ENCODE data around the gene CCDC148.

DNA sequence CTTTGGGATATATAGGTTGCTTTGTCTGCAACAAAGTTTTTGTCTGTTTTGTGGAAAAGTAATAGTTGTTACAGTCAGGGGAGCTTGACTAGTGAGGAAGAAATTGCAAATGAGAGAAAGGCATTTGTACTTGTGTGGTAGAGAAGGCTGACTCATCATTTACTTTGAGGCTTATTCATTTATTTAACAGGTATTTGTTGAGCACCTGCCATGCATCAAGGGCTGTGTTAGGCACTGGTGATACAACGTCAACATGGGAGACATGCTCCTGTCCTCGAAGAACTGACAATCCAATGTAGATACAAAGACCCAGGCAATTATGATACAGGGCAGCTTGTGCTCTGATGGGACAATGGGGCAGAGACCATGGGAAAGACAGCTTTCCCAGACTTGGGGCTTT, 275.4 kb downstream of the CCDC148 start:
- TF ChIP-seq POLR2AphosphoS5 (IDR thresholded peaks at IDR 0.05; ENCODE audit: borderline replicate concordance, low read depth, low read length) (no peak), EZH2 (IDR thresholded peaks at IDR 0.05) (no peak)
